Keratinocyte (primary cell): Measurements from ENCODE around the gene AUNIP. TPM values are rescaled to one million over a fixed set of nuclear protein-coding genes. Genes with fewer than 3 reads are reported as not detected.

Source experiments
- DNase-seq: peaks from one replicate; pipeline ENCODE4 v3.0.0-alpha.2; 2011; ENCODE audit warnings: low read depth, missing footprints, low spot score
- FAIRE-seq: peaks from 2 replicates; lab custom pipeline; 2011; peaks lifted over from hg19 to GRCh38; lab: Jason Lieb, UNC
- H2AFZ ChIP-seq: 2 replicates; pipeline ENCODE4 v1.6.0; 2012; ENCODE audit warnings: low read length, control low read depth, inconsistent platforms; ENCODE audit not compliant: control insufficient read depth
- H3K27ac ChIP-seq: 2 replicates; pipeline ENCODE4 v1.5.1; 2011; ENCODE audit warnings: low read length; ENCODE audit not compliant: control insufficient read depth, insufficient read depth
- H3K27me3 ChIP-seq: 3 replicates; pipeline ENCODE4 v1.6.0; 2011; ENCODE audit warnings: low read length; ENCODE audit not compliant: control insufficient read depth, insufficient read depth; ENCODE audit errors: extremely low read depth
- H3K36me3 ChIP-seq, 2 experiments: 2 replicates in 1 of 2; 3 replicates in 1 of 2; pipeline ENCODE4 v1.5.1; 2011; ENCODE audit warnings: low read length in 2 of 2, mild to moderate bottlenecking in 1 of 2; ENCODE audit not compliant: control insufficient read depth in 2 of 2, insufficient read depth in 2 of 2; ENCODE audit errors: extremely low read depth in 1 of 2
- H3K4me1 ChIP-seq: 3 replicates; pipeline ENCODE4 v1.5.1; 2011; ENCODE audit warnings: low read length; ENCODE audit not compliant: control insufficient read depth, insufficient read depth; ENCODE audit errors: extremely low read depth
- H3K4me2 ChIP-seq: 3 replicates; pipeline ENCODE4 v1.6.0; 2011; ENCODE audit warnings: low read depth, low read length; ENCODE audit not compliant: control insufficient read depth, insufficient read depth; ENCODE audit errors: extremely low read depth
- H3K4me3 ChIP-seq, 3 experiments: fragments of 200-600 bp in 1 of 3; sonication (generic) in 1 of 3; 2 replicates in 2 of 3; 3 replicates in 1 of 3; pipeline ENCODE4 v1.5.1; 2011 to 2016; ENCODE audit warnings: low read length in 3 of 3, mild to moderate bottlenecking in 3 of 3, control low read depth in 2 of 3, inconsistent platforms in 1 of 3, low read depth in 1 of 3, mixed read lengths in 1 of 3, mixed run types in 1 of 3, moderate library complexity in 1 of 3; ENCODE audit not compliant: control insufficient read depth in 2 of 3, insufficient read depth in 2 of 3; ENCODE audit errors: extremely low read depth in 1 of 3
- H3K79me2 ChIP-seq: 2 replicates; pipeline ENCODE4 v1.6.0; 2012; ENCODE audit warnings: low read length; ENCODE audit not compliant: control insufficient read depth, insufficient read depth
- H3K9ac ChIP-seq: 3 replicates; pipeline ENCODE4 v1.6.0; 2011; ENCODE audit warnings: low read length; ENCODE audit not compliant: control insufficient read depth, insufficient read depth; ENCODE audit errors: extremely low read depth
- H3K9me1 ChIP-seq: 3 replicates; pipeline ENCODE4 v1.6.0; 2011; ENCODE audit warnings: low read length; ENCODE audit not compliant: control insufficient read depth, insufficient read depth; ENCODE audit errors: extremely low read depth
- H3K9me3 ChIP-seq: 2 replicates; pipeline ENCODE4 v1.5.1; 2012; ENCODE audit warnings: low read depth, low read length; ENCODE audit not compliant: control insufficient read depth
- H4K20me1 ChIP-seq: 3 replicates; pipeline ENCODE4 v1.6.0; 2011; ENCODE audit warnings: low read length; ENCODE audit not compliant: control insufficient read depth, insufficient read depth; ENCODE audit errors: extremely low read depth
- EZH2 ChIP-seq: IDR thresholded peaks from one replicate; pipeline ENCODE4 v1.6.1; 2012; ENCODE audit warnings: inconsistent platforms, mild to moderate bottlenecking, low read length, moderate library complexity
- dilution Hi-C: fragments of 300-500 bp; cut with MboI; formaldehyde crosslinking; loops from one replicate; pipeline ENCODE4 v1.7.0; 2020; ENCODE audit warnings: low sequenced_read_pairs; ENCODE audit not compliant: extremely low pct_ligation_motif_present
- polyA plus RNA-seq, 5 experiments: library from polyadenylated mRNA; depleted of rRNA in 3 of 5; stranded (reverse) in 3 of 5; stranded (forward) in 1 of 5; unstranded in 1 of 5; fragments of >200 nt; gene quantifications; 1 replicate in 1 of 5; 2 replicates in 3 of 5; 3 replicates in 1 of 5; pipeline versions ENCODE4 v1.2.1 to v1.2.3, GENCODE V29; 2011 to 2012; ENCODE audit warnings: missing spikeins in 2 of 5, low read depth in 1 of 5, low replicate concordance in 1 of 5
- TF ChIP-seq, protein P1 (sequence below), 3 experiments: IDR thresholded peaks in 1 of 3; conservative IDR thresholded peaks in 1 of 3; optimal IDR thresholded peaks in 1 of 3; 2 replicates in 2 of 3; 3 replicates in 1 of 3; pipeline versions ENCODE3 to v1.5.1; 2011; ENCODE audit warnings: low read length in 3 of 3, mild to moderate bottlenecking in 3 of 3, moderate library complexity in 2 of 3, control low read depth in 1 of 3, inconsistent platforms in 1 of 3; ENCODE audit not compliant: insufficient read depth in 2 of 3; ENCODE audit errors: extremely low read depth in 1 of 3

Gene AUNIP
- polyA plus RNA-seq, 1 donor (not counting 4 experiments of a cell fraction or from before 2014, with no cell fraction given), result 9.3 TPM

DNA sequence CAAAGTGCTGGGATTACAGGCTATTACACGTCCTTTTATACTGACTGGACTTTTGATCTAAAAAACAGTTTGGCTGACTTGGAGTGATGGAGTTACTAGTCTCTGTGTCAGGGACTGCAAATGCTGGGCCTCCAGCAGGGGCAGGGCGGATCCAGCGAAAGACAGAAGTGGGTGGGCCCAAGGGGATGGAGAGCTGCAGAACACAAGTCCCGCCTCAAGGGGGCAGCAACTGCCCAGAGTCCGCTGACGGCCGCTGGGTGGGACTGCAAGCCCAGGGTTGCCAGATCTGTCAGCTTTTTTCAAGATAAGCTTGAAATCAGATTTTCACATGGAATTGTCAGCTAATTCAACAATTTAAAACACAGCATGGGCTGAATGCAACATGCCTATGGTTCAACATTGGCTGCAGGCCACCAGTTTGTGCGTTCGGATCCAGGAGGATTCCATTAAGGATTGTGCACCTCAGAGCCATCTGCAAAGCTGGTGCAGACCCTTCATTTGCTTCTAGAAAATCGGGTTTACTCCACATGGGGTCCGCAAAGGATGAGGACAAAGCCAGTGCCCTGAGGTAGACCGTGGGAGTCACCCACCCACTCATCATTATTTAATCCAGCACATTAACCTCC, 36.2 kb upstream of the AUNIP start:
- TF ChIP-seq, protein P1, sequence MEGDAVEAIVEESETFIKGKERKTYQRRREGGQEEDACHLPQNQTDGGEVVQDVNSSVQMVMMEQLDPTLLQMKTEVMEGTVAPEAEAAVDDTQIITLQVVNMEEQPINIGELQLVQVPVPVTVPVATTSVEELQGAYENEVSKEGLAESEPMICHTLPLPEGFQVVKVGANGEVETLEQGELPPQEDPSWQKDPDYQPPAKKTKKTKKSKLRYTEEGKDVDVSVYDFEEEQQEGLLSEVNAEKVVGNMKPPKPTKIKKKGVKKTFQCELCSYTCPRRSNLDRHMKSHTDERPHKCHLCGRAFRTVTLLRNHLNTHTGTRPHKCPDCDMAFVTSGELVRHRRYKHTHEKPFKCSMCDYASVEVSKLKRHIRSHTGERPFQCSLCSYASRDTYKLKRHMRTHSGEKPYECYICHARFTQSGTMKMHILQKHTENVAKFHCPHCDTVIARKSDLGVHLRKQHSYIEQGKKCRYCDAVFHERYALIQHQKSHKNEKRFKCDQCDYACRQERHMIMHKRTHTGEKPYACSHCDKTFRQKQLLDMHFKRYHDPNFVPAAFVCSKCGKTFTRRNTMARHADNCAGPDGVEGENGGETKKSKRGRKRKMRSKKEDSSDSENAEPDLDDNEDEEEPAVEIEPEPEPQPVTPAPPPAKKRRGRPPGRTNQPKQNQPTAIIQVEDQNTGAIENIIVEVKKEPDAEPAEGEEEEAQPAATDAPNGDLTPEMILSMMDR (optimal IDR thresholded peaks at IDR 0.05 in 1 of 3, IDR thresholded peaks at IDR 0.05 in 1 of 3, conservative IDR thresholded peaks at IDR 0.05 in 1 of 3; ENCODE audit: extremely low read depth in 1 of 3, insufficient read depth in 2 of 3, low read length in 3 of 3), result peak; percentile 96 to 99 (median 97)
- TF ChIP-seq EZH2, result no peak
- FAIRE-seq, result peak; percentile 88
- H3K27ac ChIP-seq, result no peak overlapping the region
- peaks cover 1 to 18% of the 10 kb centered on the region in 2 experiments for H3K36me3 ChIP-seq
- no peak overlapping the region for H3K4me2 ChIP-seq
- H3K4me3 ChIP-seq, result no peak overlapping the region
- H4K20me1 ChIP-seq, result no peaks in the 10 kb centered on the region
- dilution Hi-C loops, result loop anchor here (25.0 kb wide), 1 partner anchor 92 kb away; the partner anchor contains the start of gene PAFAH2
- no peaks in the 10 kb centered on the region for H3K27me3 ChIP-seq
- no peak overlapping the region for H3K9ac ChIP-seq
- DNase-seq, result no peak
- H3K9me3 ChIP-seq, result no peaks in the 10 kb centered on the region
- no peaks in the 10 kb centered on the region for H3K9me1 ChIP-seq
- no peak overlapping the region for H2AFZ ChIP-seq
- H3K79me2 ChIP-seq, result no peaks in the 10 kb centered on the region
- H3K4me1 ChIP-seq, result peaks cover 36% of the 10 kb centered on the region

DNA sequence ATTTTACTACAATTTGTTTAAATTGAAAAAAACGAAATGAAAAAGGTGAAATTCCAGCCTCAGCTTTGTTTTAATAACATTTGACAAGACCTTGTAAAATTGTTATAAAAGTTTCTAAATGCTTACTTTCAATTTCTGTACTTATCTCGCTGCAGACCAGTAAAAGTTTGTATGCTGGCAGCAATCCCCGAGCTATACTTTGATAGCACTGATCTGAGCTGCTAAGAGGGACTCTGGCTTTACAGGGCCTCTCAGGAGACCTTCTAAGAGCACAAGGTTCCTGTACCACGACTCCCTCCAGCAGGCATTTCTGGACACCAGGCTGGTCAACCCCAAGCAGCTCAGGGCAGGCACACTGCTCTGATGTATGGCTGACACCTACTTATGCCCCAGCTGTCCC, 33.9 kb upstream of the AUNIP start:
- dilution Hi-C loops, result loop anchor here (25.0 kb wide), 1 partner anchor 94 kb away; the partner anchor contains the start of gene PAFAH2
- FAIRE-seq (no peak), DNase-seq (no peak)
- Histone ChIP-seq H3K4me3 (no peak overlapping the region), H3K27me3 (no peaks in the 10 kb centered on the region), H3K79me2 (no peaks in the 10 kb centered on the region), H3K9ac (no peak overlapping the region), H2AFZ (no peak overlapping the region), H3K9me3 (no peaks in the 10 kb centered on the region), H3K27ac (no peak overlapping the region), H3K36me3 (peaks cover 0 to 9% of the 10 kb centered on the region in 2 experiments), H3K4me1 (peaks cover 58% of the 10 kb centered on the region), H3K9me1 (no peaks in the 10 kb centered on the region), H4K20me1 (no peaks in the 10 kb centered on the region), H3K4me2 (no peak overlapping the region)
- TF ChIP-seq, protein P1 (optimal IDR thresholded peaks at IDR 0.05 in 1 of 3, IDR thresholded peaks at IDR 0.05 in 1 of 3, conservative IDR thresholded peaks at IDR 0.05 in 1 of 3; ENCODE audit: extremely low read depth in 1 of 3, insufficient read depth in 2 of 3, low read length in 3 of 3), result no peak
- no peak for TF ChIP-seq EZH2
